GM18909 (cell line): Measurements from ENCODE around the gene KRTAP4-4.
"Not testable (repeated sequence)": the region's sequence is repeated elsewhere in the genome, so short reads cannot be mapped to it uniquely, and the experiment has no call there.

Source experiments
- ATAC-seq: cut with Tn5 transposase; IDR thresholded peaks from one replicate; pipeline ENCODE4 v1.9.1; 2021; ENCODE audit warnings: mild to moderate bottlenecking; ENCODE audit not compliant: unreplicated experiment, poor library complexity

Gene KRTAP4-4

DNA sequence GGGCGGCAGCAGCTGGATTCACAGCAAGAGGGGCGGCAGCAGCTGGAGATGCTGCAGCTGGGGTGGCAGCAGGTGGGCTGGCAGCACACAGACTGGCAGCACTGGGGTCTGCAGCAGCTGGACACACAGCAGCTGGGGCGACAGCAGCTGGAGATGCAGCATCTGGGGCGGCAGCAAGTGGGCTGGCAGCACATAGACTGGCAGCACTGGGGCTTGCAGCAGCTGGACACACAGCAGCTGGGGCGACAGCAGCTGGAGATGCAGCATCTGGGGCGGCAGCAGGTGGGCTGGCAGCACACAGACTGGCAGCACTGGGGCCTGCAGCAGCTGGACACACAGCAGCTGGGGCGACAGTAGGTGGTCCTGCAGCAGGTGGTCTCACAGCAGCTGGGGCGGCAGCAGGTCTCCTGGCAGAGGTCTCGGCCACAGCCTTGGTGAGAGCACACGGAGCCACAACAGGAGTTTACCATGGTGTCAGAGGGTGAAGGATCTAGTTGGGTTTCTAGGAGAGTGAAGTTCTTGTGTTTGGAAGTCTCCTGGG is 42.6 kb downstream of the KRTAP4-4 start, which contains the start of gene KRTAP4-11:
TSS of gene KRTAP4-11 (minus strand) at position 528 of the 541 bp plus-strand sequence. CDS start at position 470, 58 bp downstream.
- not testable (repeated sequence) for ATAC-seq

- ATAC-seq, result no peak
These were observed 44.3 kb downstream of the KRTAP4-4 start for GRCh38 chr17:41116297-41116696.

GRCh38 chr17:41111151-41111885 is 49.2 kb downstream of the KRTAP4-4 start:
- ATAC-seq, result no peak
